HEK293T (cell line): Measurements from ENCODE around the gene IGF1R.

ENCODE experiments used
- CTCF ChIA-PET: fragments of 350-600 bp; formaldehyde crosslinking; extraction: SDS; loops from one replicate; lab custom pipeline; 2021; ENCODE audit warnings: antibody characterized with exemption, inconsistent platforms; lab: Yijun Ruan, JAX
- POLR2A ChIA-PET: fragments of 350-600 bp; formaldehyde crosslinking; extraction: SDS; loops from one replicate; lab custom pipeline; 2020; ENCODE audit warnings: antibody characterized with exemption, inconsistent platforms; lab: Yijun Ruan, JAX
- DNase-seq: peaks from one replicate; pipeline ENCODE4 v3.0.0; 2012; ENCODE audit warnings: mixed read lengths; ENCODE audit errors: extremely low spot score
- ARNT ChIP-seq: fragments of 450-650 bp; IDR thresholded peaks from 2 replicates; pipeline ENCODE4 v1.6.1; 2017; ENCODE audit warnings: mild to moderate bottlenecking
- BHLHE40 ChIP-seq: fragments of 450-650 bp; IDR thresholded peaks from 2 replicates; pipeline ENCODE4 v1.6.1; 2016; ENCODE audit warnings: mild to moderate bottlenecking, moderate library complexity, borderline replicate concordance
- CTBP1 ChIP-seq: fragments of 450-650 bp; IDR thresholded peaks from 2 replicates; pipeline ENCODE4 v1.6.1; 2016; ENCODE audit warnings: borderline replicate concordance
- ELF4 ChIP-seq: fragments of 450-650 bp; IDR thresholded peaks from 2 replicates; pipeline ENCODE4 v1.6.1; 2017; ENCODE audit warnings: antibody characterized with exemption
- FOXA1 ChIP-seq: fragments of 450-650 bp; IDR thresholded peaks from 2 replicates; pipeline ENCODE4 v1.6.1; 2016; ENCODE audit warnings: mild to moderate bottlenecking
- FOXK2 ChIP-seq: fragments of 450-650 bp; IDR thresholded peaks from 2 replicates; pipeline ENCODE4 v1.6.1; 2016; ENCODE audit warnings: mild to moderate bottlenecking
- FOXM1 ChIP-seq: fragments of 450-650 bp; IDR thresholded peaks from 2 replicates; pipeline ENCODE4 v1.6.1; 2017; ENCODE audit warnings: mild to moderate bottlenecking, borderline replicate concordance
- HDGF ChIP-seq: fragments of 450-650 bp; IDR thresholded peaks from 2 replicates; pipeline ENCODE4 v1.6.1; 2017; ENCODE audit warnings: antibody characterized with exemption, borderline replicate concordance
- L3MBTL2 ChIP-seq: fragments of 450-650 bp; conservative IDR thresholded peaks from 2 replicates; pipeline ENCODE4 v1.6.1; 2016; ENCODE audit warnings: mild to moderate bottlenecking
- LEF1 ChIP-seq: fragments of 450-650 bp; IDR thresholded peaks from 2 replicates; pipeline ENCODE4 v1.6.1; 2017; ENCODE audit warnings: mild to moderate bottlenecking, borderline replicate concordance
- NFRKB ChIP-seq: fragments of 450-650 bp; IDR thresholded peaks from 2 replicates; pipeline ENCODE4 v1.6.1; 2016; ENCODE audit warnings: mild to moderate bottlenecking, moderate library complexity
- SP1 ChIP-seq: fragments of 450-650 bp; IDR thresholded peaks from 2 replicates; pipeline ENCODE4 v1.6.1; 2017
- SUZ12 ChIP-seq: fragments of 450-650 bp; IDR thresholded peaks from 2 replicates; pipeline ENCODE4 v1.6.1; 2016; ENCODE audit warnings: mild to moderate bottlenecking
- TARDBP ChIP-seq: fragments of 450-650 bp; IDR thresholded peaks from 2 replicates; pipeline ENCODE4 v1.6.1; 2016
- ZNF384 ChIP-seq: fragments of 450-650 bp; IDR thresholded peaks from 2 replicates; pipeline ENCODE4 v1.6.1; 2016
- TF ChIP-seq, protein P1 (sequence below): fragments of 450-650 bp; IDR thresholded peaks from 2 replicates; pipeline ENCODE4 v1.6.1; 2016

IGF1R gene

GRCh38 chr15:98876451-98877369 is 228.4 kb downstream of the IGF1R start:
- POLR2A ChIA-PET = interaction anchor here (0.6 to 0.7 kb wide), 2 partner anchors 19 to 66 kb away, joined by 3 read pairs; no protein-coding TSS in a partner anchor
- TF ChIP-seq SP1 (no peak), ZNF384 (no peak), FOXK2 (no peak)
- DNase-seq = no peak
- CTCF ChIA-PET = interaction anchor here (0.7 kb wide), 1 partner anchor 217 kb away, joined by 4 read pairs; no protein-coding TSS in a partner anchor

DNA sequence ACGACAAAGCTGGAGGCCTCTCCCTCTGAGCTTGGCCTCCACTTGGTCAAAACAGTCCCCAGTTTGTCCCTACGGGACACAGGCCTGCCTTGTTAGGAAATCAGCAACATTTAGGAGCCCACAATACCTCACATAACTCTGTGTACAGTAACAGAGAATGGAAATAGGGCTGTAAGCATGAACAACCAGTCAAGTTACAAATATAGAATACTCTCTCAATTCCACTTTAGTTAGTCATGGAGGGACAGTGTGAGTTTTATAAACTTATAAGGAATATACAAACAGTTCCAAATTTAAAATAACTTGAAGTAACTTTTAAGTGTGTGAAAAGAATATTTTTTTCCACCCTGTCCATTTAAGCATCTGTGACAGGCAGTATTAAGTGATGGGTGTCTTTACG is 229.8 kb downstream of the IGF1R start:
- no peak for DNase-seq
- CTCF ChIA-PET = interaction anchor here (0.7 kb wide), 1 partner anchor 14 kb away, joined by 3 read pairs; no protein-coding TSS in a partner anchor

DNA sequence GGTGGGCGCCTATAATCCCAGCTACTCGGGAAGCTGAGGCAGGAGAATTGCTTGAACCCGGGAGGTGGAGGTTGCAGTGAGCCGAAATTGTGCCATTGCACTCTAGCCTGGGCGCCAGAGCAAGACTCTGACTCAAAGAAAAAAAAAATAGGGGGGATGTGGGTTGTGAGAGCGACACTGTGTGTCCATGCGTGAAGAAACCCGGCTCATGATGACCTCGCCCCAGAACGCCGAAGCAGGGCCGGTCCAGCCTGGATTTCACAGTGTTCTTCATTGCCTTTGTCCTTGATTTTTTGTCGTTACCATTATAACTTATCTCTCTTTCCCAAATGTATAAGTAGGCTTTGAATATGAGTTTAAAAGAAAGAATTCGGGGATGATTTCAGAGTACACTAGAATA is 230.5 kb downstream of the IGF1R start:
- CTCF ChIA-PET = no interaction called here
- POLR2A ChIA-PET = interaction anchor here (0.6 kb wide), 1 partner anchor 57 kb away, joined by 3 read pairs; no protein-coding TSS in a partner anchor
- DNase-seq = no peak
- TF ChIP-seq FOXK2 (no peak), HDGF (no peak), ZNF384 (no peak), ELF4 (no peak), TARDBP (no peak), LEF1 (no peak), L3MBTL2 (no peak), SP1 (no peak), FOXA1 (no peak)

More for the DNA sequence above, 229.8 kb downstream of the IGF1R start:
- POLR2A ChIA-PET = interaction anchor here (0.6 kb wide), 1 partner anchor 57 kb away, joined by 3 read pairs; no protein-coding TSS in a partner anchor
- no peak for TF ChIP-seq ARNT
- TF ChIP-seq, protein P1, sequence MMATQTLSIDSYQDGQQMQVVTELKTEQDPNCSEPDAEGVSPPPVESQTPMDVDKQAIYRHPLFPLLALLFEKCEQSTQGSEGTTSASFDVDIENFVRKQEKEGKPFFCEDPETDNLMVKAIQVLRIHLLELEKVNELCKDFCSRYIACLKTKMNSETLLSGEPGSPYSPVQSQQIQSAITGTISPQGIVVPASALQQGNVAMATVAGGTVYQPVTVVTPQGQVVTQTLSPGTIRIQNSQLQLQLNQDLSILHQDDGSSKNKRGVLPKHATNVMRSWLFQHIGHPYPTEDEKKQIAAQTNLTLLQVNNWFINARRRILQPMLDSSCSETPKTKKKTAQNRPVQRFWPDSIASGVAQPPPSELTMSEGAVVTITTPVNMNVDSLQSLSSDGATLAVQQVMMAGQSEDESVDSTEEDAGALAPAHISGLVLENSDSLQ = no peak
- no peak for TF ChIP-seq FOXM1

- POLR2A ChIA-PET = interaction anchor here (1.0 to 1.8 kb wide), 3 partner anchors 8 to 16 kb away, joined by 3 to 5 read pairs (median 4); no protein-coding TSS in a partner anchor
- TF ChIP-seq ELF4 = no peak
- TF ChIP-seq ZNF384 = no peak
- TF ChIP-seq FOXA1 = no peak
- no peak for TF ChIP-seq CTBP1
- no peak for TF ChIP-seq FOXK2
- no peak for TF ChIP-seq SUZ12
- no peak for TF ChIP-seq BHLHE40
- TF ChIP-seq, protein P1 = no peak
- TF ChIP-seq SP1 = no peak
- TF ChIP-seq HDGF = no peak
- TF ChIP-seq FOXM1 = no peak
- TF ChIP-seq LEF1 = no peak
- 0 out of 2 replicates have a peak, but pooled peaks have one; percentile 8 for TF ChIP-seq L3MBTL2
- peak; percentile 8; the same call in 1 of the 2 replicates for TF ChIP-seq ARNT
- DNase-seq = peak; percentile 68
- CTCF ChIA-PET = interaction anchor here (0.6 to 2.0 kb wide), 20 partner anchors 9 to 363 kb away, joined by 3 to 14 read pairs (median 3); no protein-coding TSS in a partner anchor
These were observed 233.5 kb downstream of the IGF1R start for GRCh38 chr15:98881526-98882520.

GRCh38 chr15:98883478-98883877 is 235.1 kb downstream of the IGF1R start:
- no peak for DNase-seq
- ChIA-PET CTCF (interaction anchor here (0.9 to 1.9 kb wide), 3 partner anchors 17 to 360 kb away, joined by 4 to 7 read pairs (median 4); no protein-coding TSS in a partner anchor), POLR2A (interaction anchor here (1.2 kb wide), 1 partner anchor 27 kb away, joined by 4 read pairs; no protein-coding TSS in a partner anchor)
- TF ChIP-seq HDGF = no peak
- TF ChIP-seq CTBP1 = no peak
- TF ChIP-seq, protein P1 = no peak
- TF ChIP-seq L3MBTL2 = no peak
- no peak for TF ChIP-seq FOXA1
- TF ChIP-seq ELF4 = no peak
- no peak for TF ChIP-seq ZNF384
- no peak for TF ChIP-seq BHLHE40
- TF ChIP-seq SUZ12 = no peak
- no peak for TF ChIP-seq LEF1
- TF ChIP-seq SP1 = no peak
- no peak for TF ChIP-seq FOXM1
- no peak for TF ChIP-seq TARDBP
- no peak for TF ChIP-seq FOXK2
- no peak for TF ChIP-seq NFRKB
- TF ChIP-seq ARNT = no peak
